ENCODE results near the gene CDC5L. TPM values are rescaled to one million over a fixed set of nuclear protein-coding genes. Genes with fewer than 3 reads are reported as not detected.
A peak's percentile ranks its signal among the peaks of the same experiment; 100 is the strongest.

CDC5L gene
- total and polyA plus RNA-seq, 2 of the 13 experiments (the other 11 are each of a cell fraction or from before 2014, with no cell fraction given), result 11.0 to 34.2 TPM

DNA sequence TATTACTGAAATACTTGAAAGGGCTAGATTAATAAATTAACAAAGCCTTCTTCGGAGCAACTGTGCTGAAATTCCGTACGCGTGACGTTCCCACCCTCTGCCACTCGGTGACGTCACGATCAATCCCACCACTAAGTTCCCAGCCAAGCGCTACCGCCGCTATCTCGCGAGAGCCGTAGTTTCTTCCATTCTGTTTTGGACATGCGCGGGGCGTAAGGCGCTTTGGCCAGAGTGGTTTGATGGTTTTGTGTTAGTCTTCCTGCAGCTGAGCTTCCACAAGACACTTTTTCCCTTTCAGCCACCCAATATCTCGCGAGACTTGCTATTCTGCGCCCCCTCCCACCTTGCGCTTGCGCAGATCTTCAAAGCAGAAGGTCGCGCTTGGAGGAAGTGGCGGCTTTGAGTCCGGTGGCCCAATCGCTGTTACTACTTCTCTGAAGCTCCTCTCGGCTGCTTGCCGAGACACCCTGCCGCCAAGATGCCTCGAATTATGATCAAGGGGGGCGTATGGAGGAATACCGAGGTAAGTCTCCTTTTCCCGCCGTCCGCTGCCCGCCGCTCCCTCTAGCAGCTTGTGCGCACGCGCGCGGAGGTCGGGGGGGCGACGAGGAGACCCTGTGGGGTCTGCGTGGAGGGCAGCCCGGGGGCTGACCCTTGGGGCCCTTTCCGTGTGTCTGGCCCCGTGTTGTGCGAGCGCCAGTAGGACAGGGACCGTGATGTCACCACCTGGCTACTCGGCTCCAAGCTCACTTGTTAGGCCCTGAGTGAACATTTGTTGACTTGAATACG lies at the start of gene CDC5L (continued):
- TF ChIP-seq MTF1 (CRISPR knock-in tag; IDR thresholded peaks at IDR 0.05), result no peak
- TF ChIP-seq, protein P1, sequence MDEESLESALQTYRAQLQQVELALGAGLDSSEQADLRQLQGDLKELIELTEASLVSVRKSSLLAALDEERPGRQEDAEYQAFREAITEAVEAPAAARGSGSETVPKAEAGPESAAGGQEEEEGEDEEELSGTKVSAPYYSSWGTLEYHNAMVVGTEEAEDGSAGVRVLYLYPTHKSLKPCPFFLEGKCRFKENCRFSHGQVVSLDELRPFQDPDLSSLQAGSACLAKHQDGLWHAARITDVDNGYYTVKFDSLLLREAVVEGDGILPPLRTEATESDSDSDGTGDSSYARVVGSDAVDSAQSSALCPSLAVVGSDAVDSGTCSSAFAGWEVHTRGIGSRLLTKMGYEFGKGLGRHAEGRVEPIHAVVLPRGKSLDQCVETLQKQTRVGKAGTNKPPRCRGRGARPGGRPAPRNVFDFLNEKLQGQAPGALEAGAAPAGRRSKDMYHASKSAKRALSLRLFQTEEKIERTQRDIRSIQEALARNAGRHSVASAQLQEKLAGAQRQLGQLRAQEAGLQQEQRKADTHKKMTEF (CRISPR knock-in tag; IDR thresholded peaks at IDR 0.05), result peak; percentile 90
- TF ChIP-seq ZNF343 (CRISPR knock-in tag; IDR thresholded peaks at IDR 0.05), result peak; percentile 73
- TF ChIP-seq, protein P2, sequence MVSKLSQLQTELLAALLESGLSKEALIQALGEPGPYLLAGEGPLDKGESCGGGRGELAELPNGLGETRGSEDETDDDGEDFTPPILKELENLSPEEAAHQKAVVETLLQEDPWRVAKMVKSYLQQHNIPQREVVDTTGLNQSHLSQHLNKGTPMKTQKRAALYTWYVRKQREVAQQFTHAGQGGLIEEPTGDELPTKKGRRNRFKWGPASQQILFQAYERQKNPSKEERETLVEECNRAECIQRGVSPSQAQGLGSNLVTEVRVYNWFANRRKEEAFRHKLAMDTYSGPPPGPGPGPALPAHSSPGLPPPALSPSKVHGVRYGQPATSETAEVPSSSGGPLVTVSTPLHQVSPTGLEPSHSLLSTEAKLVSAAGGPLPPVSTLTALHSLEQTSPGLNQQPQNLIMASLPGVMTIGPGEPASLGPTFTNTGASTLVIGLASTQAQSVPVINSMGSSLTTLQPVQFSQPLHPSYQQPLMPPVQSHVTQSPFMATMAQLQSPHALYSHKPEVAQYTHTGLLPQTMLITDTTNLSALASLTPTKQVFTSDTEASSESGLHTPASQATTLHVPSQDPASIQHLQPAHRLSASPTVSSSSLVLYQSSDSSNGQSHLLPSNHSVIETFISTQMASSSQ (IDR thresholded peaks at IDR 0.05; ENCODE audit: low read depth), result 0 out of 2 replicates have a peak, but pooled peaks have one; percentile 37
- TF ChIP-seq, protein P2 (CRISPR knock-in tag; IDR thresholded peaks at IDR 0.05; ENCODE audit: borderline replicate concordance), result peak; percentile 52; the same call in 1 of the 2 replicates
- TF ChIP-seq, protein P3, sequence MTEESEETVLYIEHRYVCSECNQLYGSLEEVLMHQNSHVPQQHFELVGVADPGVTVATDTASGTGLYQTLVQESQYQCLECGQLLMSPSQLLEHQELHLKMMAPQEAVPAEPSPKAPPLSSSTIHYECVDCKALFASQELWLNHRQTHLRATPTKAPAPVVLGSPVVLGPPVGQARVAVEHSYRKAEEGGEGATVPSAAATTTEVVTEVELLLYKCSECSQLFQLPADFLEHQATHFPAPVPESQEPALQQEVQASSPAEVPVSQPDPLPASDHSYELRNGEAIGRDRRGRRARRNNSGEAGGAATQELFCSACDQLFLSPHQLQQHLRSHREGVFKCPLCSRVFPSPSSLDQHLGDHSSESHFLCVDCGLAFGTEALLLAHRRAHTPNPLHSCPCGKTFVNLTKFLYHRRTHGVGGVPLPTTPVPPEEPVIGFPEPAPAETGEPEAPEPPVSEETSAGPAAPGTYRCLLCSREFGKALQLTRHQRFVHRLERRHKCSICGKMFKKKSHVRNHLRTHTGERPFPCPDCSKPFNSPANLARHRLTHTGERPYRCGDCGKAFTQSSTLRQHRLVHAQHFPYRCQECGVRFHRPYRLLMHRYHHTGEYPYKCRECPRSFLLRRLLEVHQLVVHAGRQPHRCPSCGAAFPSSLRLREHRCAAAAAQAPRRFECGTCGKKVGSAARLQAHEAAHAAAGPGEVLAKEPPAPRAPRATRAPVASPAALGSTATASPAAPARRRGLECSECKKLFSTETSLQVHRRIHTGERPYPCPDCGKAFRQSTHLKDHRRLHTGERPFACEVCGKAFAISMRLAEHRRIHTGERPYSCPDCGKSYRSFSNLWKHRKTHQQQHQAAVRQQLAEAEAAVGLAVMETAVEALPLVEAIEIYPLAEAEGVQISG (CRISPR knock-in tag; IDR thresholded peaks at IDR 0.05), result peak; percentile 81
- peak; percentile 77 for TF ChIP-seq ERF (CRISPR knock-in tag; IDR thresholded peaks at IDR 0.05)
- TF ChIP-seq ATM (IDR thresholded peaks at IDR 0.05; ENCODE audit: borderline replicate concordance), result no peak
- no peak for TF ChIP-seq ZMYM2 (CRISPR knock-in tag; IDR thresholded peaks at IDR 0.05)
- TF ChIP-seq, protein P4, sequence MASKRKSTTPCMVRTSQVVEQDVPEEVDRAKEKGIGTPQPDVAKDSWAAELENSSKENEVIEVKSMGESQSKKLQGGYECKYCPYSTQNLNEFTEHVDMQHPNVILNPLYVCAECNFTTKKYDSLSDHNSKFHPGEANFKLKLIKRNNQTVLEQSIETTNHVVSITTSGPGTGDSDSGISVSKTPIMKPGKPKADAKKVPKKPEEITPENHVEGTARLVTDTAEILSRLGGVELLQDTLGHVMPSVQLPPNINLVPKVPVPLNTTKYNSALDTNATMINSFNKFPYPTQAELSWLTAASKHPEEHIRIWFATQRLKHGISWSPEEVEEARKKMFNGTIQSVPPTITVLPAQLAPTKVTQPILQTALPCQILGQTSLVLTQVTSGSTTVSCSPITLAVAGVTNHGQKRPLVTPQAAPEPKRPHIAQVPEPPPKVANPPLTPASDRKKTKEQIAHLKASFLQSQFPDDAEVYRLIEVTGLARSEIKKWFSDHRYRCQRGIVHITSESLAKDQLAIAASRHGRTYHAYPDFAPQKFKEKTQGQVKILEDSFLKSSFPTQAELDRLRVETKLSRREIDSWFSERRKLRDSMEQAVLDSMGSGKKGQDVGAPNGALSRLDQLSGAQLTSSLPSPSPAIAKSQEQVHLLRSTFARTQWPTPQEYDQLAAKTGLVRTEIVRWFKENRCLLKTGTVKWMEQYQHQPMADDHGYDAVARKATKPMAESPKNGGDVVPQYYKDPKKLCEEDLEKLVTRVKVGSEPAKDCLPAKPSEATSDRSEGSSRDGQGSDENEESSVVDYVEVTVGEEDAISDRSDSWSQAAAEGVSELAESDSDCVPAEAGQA (IDR thresholded peaks at IDR 0.05; ENCODE audit: low read depth), result peak; percentile 99
- TF ChIP-seq, protein P4 (CRISPR knock-in tag; IDR thresholded peaks at IDR 0.05; ENCODE audit: borderline replicate concordance), result no peak
- no peak; the same call in 1 of the 2 replicates for TF ChIP-seq SIN3A (IDR thresholded peaks at IDR 0.05; ENCODE audit: borderline replicate concordance, low read depth, low read length)
- no peak for TF ChIP-seq MTF2 (CRISPR knock-in tag; IDR thresholded peaks at IDR 0.05; ENCODE audit: borderline replicate concordance)
- TF ChIP-seq HNRNPK (IDR thresholded peaks at IDR 0.05; ENCODE audit: low read depth, low read length, poor library complexity, severe bottlenecking), result peak; percentile 16
